ENCODE measurements around the gene SLC22A12.

Gene SLC22A12

DNA sequence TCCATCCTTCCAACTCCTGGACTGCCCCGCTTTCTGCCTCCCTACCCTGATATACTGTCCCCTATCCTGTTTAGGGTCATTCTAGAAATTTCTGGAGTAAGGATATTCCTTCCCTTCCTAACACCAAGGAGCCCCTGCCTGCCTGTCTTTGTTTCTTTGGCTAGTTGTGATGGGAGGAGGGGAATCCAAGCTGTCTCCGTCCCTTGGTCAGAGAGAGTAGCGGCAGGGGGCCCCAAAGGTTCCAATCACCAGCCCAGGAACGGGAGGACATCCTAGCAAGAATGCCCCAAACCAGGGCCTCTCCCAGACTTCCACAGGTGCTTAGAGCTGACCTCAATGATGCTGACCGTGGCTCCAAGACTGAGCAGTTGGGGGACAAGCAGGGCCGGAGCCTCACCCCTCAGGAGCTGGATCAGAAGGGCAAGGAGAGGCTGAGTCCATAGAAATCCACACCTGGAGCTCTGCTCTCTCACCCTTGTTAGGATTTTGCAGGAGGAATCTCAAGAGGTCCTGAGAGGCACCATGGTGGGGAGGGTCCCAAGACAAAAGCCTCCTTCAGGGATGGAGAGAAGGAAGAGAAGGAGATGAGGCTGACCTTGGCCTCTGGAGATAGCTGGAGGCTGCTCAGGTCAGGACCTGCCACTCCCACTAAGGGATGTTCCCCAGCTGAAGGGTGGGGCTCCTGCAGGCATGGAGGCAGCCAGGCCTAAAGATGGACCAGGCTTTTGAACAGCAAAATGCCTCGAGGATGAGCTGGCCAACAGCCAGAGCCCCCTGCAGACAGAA is 13.6 kb downstream of the SLC22A12 start:
- FAIRE-seq (no peak), DNase-seq (ENCODE audit: low spot score) (no peak)

DNA sequence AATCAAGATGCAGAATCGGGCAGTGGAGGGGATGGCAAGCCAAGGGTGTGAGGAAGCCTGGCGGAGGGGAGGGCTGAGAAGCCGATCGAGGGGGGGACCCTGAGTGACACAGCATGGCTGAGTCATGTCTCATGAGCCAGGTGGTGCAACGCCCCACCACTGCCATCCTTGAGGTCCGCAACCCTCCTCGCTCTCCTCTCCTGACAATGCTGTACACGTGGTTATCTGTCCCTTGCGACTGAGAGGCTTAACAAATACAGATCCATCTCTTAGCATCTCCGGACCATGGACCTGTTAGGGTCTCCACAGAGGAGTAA is 14.2 kb downstream of the SLC22A12 start:
- DNase-seq (ENCODE audit: low spot score) = no peak

DNA sequence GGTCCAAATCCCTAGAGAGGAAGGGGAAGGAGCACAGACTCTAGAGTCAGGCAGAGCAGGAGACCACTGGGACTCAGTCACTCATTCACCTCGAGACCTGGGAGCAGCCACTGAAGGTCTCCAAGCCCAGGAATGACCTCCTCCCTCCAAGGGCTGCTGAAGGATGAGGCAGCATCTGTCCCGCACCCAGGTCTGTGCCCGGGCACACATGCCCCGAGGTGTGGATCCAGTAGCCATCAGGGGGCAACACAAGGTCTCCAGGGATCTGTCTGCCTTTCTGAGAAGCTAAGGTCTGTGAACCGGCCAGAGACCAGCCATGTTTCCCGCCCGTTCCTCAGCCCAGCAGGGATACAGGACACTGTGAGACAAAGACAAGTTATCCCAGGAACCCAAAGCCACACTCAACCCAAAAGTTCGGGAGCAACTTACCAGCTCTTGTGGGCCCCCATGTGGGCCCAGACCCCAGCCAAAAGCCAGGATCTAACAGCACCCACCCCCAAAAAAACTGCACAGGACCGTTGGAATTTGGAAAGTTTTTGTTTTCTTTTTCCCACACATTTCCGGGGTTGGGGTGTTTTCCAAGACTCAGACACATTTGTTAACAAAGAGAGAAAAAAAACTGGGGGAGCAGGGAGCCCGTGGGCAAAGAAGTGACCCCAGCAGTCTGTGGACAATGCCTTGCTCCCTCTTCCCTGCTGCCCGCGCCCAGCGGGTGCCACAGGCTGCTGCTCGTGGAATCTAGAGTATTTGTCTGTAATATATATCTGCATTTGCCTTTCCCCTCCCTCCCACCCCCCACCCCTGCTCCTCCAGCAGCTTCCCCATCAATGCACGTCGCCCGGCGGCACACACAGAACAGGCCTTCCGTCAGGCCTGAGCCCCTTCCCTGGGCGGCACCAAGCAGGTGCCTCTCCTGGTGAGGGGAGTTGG is 14.9 kb downstream of the SLC22A12 start:
- FAIRE-seq = no peak
- no peak for DNase-seq (ENCODE audit: low spot score)

More for the DNA sequence above, 14.2 kb downstream of the SLC22A12 start:
- no peak for FAIRE-seq

DNA sequence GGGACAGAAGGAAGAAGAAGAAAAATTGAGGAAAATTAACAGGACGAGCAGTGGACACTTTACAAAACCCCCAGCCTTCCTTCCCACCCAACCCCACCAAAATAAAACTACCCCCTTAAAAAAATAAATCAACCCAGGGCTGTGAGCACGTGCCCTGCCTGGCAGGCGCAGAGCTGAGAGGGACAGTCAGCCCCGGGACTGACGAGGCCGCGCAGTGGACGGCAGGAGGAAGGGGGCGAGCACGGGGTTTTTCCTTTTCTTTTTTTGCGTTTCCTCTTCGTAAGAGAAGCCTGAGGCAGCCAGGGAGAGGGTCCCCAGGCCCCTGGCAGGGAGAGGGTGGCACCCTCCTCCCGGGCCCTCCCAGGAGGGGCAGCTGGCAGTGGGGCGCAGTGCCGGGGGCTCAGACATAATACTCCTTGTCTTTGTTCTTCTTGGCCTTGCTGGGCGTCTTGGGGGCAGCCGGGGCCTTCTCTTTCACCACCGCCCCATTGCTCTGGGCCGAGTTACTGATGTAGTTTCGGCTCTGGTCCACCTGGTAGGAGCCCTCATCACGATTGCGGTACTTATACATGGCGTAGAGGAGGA is 15.9 kb downstream of the SLC22A12 start:
- FAIRE-seq = no peak

DNA sequence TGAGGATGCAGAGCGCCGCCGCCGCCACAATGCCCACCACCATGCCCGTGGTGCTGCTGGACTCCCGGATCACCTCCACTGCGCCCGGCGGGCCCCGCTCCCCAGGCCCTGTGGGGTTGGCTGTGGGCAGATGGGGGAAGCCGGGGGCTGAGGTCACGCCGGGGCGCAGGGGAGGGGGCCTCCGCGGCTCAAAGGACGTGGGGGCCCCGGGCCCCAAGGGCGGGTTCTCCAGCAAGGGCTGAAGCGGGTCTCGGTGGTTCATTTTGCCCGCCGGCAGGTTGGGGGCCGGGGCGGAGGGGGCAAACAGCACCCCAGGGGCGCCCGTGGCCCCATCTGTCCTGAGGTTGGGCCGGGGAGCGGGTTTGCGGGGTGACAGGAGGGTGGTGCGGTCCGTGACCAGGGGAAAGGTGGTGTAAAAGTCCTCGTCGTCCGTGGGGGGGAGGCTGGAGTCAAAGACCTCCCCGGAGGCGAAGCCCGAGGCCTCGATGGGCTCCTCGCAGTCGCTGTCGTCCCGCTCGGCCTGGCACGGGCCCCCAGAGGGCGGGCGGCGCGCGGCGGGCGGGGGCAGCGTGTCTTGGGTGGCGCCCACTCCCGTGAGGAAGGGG is 16.5 kb downstream of the SLC22A12 start:
- no peak for FAIRE-seq

More for the DNA sequence above, 15.9 kb downstream of the SLC22A12 start:
- DNase-seq (ENCODE audit: low spot score) = no peak

DNA sequence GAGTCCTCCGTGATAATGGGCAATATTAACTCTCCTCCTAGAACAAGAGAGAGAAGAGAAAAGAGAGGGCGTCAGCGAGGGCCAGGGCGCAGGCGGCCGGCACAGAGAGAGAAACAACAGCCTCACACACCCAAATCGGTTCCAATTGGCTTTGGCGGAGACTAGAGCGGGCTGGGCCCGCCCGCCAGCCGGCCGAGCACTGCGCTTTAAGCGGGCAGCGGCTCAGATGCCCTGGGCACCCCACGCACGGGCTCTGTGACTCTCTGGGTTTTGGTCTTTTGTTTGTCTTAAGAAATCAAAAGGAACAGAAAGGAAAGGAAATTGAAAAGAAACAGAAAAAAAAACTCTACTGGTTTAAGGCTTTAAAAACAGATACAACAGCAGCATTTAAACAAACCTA is 17.0 kb downstream of the SLC22A12 start:
- no peak for DNase-seq (ENCODE audit: low spot score)
- FAIRE-seq = no peak

More for the DNA sequence above, 16.5 kb downstream of the SLC22A12 start:
- no peak for DNase-seq (ENCODE audit: low spot score)

DNA sequence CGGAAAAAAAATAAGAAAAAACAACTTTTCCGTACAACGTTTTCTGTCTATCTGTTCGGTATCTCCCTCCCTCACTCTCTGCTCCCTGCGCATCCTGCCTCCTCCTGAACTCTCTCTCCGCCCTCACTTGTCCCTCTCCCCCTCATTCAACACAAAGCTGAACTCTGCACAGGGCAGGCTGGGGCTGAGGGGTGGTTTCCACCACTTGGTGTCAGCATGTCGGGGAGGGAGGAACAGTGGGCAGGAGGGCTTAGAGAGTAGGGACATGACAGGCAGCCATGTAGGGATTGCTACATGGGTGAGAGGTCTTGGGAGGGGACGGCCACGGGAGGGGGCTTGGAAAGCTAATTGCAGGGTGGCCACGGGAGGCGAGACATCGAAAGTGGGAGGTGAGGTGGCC is 17.6 kb downstream of the SLC22A12 start:
- DNase-seq (ENCODE audit: low spot score) (no peak), FAIRE-seq (no peak)

DNA sequence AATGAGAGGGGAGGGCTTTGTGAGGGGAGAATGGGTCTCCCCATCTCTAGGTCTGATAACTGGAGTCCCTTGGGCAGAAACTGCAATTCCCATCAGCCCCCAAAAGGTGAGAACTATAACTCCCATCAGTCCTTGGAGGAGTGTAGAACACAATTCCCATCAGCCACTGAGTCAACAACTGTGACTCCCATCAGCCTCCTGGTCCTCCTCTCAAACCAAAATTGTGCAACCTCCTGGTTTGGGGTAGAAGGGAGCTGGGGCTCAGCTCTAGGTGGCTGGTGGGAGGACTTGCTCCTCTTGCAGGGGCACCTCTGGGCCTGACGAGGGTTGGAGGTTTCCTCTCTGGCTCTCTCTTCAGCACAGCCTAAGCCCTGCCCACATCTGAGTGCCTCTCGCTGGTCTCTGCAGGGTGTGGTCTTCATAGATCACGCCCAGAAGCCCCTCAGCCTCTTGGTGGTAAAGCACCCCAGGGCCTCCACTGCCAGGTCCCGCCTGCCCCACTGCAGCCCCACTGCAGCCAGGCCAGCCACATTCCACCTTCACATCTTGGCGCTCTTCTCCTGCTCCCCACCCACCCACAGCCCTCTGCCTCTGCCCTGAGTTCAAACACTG is 18.5 kb downstream of the SLC22A12 start:
- FAIRE-seq = no peak
- DNase-seq (ENCODE audit: low spot score) = no peak

DNA sequence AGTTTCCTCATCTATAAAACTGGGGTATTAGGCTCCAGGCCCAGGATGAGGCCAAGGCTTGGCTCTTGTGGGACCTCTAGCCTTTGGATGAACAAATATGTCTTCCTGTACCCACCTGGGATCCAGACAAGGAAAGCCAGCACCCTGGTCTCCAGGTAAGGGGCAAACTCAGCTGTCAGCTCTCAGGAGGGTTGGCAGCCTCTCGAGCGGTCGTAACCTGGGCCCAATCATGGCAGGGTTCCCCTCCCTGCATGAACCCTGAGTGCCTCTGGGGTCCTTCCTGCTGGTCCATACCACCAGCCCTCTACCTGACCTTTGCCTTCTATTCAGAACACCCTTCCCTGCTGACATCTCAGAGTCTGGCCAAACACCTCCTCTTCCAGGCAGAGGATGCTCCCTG is 19.6 kb downstream of the SLC22A12 start:
- DNase-seq (ENCODE audit: low spot score) = no peak
- no peak for FAIRE-seq

DNA sequence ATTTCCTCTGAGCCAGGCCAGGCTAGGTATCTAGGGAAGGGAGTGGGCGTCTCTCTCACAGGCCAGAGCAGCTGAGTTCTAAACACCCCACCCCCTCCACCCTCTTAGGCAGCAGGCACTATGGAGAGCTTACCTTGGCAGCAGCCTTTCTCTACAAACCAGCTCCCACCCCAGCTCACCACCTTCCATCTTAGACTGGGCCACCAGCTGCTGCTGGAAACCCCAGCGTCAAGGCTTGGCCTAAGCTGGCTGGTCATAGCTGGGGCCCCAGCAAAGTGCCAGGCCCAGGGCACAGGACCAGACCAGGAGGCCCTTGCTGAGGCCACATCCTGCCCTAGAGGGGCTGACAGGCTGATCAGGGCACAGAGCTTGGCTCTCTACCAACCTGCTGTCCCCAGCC is 20.2 kb downstream of the SLC22A12 start:
- no peak for FAIRE-seq

DNA sequence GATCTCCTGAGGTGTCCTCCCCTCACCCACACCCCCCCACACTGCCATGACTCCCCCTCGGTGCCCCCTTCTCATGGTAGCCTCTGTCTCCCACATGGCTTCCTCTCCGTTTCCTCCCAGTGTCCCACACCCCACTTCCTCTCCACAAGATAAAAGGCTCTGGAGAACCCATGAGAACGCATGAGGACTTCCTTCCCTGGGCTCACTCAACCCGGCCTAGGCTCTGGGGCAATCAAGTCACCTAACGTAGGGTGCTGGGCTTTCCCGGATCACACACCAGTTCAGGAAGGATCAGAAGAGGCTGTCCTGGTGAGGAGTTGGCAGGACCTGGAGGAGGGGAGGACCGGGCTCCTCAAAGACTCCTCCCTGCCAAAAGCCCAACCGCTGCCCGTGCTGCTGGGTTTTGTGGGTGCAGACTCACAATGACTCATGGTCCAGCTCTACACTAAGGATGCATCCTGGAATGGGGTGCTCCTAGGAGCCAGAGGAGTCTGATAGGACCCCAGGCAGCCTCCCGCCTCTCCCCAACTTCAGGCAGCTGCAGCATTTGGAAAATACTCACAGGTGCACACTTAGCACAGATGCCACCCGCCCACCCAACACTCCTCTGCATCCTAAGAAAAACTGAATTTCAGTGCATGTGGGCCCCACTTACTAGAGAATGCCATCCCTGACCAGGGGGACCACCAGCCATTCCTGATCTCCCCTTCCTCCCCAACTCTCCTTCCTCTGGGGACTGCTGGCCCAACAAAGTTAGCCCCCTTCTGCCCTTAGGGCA is 21.0 kb downstream of the SLC22A12 start:
- no peak for FAIRE-seq
- DNase-seq (ENCODE audit: low spot score) = no peak

More for the DNA sequence above, 20.2 kb downstream of the SLC22A12 start:
- no peak for DNase-seq (ENCODE audit: low spot score)

DNA sequence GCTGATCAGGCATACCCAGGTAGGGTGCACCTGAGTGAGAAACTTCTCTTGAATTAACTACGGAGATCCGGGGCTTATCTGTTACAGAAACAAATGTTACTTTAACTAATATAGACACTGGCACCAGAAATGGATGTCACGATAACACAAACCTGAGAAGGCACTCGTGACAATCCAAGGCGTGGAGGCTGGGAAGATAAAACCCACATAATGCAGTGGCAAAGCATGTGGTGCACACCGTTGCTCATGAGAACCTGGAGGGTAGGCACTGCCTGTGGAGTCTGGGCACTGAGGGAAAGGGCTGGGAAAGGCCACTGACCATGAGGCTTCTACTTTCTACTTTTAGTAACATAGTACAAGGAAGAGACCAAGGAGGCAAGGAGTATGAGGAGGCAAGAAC is 22.6 kb downstream of the SLC22A12 start:
- FAIRE-seq (no peak), DNase-seq (ENCODE audit: low spot score) (no peak)

DNA sequence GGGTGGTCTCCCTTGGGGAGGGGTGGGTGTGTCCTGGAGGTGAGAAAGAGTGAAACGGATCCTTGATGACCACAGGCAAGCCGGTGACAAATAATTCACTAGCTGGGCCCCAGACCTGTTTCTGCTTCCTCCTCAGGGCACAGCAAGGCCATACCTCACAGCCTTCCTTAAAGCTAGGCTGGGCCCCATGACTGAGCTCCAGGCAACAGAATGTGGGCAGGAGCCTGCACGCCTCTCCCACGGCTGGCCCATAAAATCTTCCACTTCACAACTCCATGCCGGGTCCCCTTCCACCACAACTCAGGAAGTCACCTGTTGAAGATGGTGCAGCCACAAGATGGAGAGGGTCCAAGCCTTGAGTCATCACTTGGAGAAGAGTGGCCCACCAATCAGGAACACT is 23.9 kb downstream of the SLC22A12 start:
- FAIRE-seq (no peak), DNase-seq (ENCODE audit: low spot score) (no peak)

DNA sequence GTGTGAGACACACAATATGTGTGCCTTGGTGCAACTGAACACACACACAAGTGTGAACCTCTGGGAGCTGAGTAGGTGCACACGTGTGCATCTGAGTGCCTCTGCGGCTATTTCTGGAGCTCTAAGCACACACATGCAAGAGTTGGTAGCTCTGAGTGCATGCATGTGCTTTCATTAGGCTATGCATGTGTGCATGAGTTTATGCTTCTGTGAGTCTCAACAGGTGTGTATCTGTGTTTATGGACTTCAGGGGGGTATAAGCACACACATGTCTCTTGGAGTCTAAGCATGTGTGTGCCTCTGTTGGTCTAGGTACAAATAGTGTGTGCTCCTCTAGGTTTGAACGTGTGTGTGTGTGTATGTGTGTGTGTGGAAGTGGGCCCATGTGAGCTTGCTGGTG is 25.8 kb downstream of the SLC22A12 start:
- no peak for DNase-seq (ENCODE audit: low spot score)
- FAIRE-seq = peak; percentile 74

DNA sequence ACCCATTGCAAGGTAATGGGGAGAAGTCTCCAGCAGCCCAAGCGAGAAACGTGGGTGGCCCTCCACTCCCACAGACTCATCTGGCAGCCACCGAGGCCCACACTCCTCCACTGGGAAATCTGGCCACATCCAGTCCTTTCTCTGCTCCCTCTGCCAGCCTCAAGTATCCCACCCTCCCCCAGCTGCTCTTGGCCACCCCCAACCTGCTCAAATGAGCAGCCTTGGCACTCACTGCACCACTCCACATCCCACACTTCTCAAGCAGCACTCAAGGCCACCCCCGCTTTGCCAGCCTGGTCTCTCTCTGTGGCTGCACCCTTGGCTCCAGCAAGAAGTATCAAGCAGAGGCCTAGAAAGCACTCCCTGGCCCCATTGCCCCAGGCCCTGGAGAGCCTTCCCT is 28.2 kb downstream of the SLC22A12 start:
- FAIRE-seq (no peak), DNase-seq (ENCODE audit: low spot score) (no peak)

DNA sequence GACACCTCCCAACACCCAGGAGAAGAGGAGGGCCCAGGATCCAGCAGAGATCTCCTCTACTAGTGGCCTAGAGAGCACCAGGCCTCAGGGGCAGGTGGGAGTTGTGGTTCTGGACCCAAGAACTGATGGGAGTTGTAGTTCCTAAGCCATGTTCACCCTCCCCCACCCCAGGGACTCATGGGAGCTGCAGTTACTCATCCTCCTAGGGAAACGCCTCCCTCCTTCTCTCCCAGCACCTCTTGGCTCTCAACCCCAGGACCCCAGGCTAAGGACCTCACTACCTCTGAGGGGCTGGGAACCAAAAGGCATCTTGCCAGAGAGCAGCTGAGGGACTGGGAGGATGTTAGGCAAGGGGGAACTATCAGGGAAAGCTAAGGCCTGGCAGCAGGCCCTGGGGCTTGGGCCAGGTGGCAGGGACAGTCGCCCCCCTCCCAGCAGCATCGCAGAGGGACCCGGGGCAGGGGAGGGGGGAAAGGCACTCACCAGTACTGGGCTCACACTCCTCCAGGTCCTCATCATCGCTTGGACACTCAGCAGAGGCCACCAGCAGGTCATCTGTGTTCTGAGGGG is 28.9 kb downstream of the SLC22A12 start:
- DNase-seq (ENCODE audit: low spot score) = peak; percentile 29
- FAIRE-seq = no peak

DNA sequence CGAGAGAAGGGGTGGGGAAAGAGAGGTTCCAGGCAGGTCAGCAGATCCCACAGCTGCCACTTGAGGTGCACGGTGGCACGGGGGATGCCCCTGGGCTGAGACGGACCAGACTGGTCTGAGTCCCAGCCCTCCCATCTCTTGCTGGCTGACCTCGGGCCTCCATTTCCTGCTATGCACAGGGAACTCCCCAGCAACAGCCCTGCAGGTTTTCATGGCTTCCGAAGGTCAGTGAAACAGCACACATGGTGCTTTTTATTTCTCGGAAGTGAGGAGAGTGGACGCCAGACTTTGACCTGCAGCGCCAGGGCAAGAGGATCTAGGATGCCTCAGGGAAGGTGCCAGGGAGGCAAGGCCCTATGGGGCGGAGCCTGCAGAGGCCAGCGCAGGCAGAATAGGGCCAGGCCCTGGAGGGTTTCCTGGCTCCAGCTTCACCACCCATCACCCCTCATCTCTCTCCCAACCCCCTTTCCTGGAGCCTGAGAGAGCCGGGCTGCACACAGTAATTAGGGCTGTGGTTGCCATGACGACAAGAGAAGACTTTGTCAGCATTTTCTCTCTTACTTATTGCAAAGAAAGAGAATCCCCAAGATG is 29.5 kb downstream of the SLC22A12 start:
- DNase-seq (ENCODE audit: low spot score) = no peak
- no peak for FAIRE-seq

DNA sequence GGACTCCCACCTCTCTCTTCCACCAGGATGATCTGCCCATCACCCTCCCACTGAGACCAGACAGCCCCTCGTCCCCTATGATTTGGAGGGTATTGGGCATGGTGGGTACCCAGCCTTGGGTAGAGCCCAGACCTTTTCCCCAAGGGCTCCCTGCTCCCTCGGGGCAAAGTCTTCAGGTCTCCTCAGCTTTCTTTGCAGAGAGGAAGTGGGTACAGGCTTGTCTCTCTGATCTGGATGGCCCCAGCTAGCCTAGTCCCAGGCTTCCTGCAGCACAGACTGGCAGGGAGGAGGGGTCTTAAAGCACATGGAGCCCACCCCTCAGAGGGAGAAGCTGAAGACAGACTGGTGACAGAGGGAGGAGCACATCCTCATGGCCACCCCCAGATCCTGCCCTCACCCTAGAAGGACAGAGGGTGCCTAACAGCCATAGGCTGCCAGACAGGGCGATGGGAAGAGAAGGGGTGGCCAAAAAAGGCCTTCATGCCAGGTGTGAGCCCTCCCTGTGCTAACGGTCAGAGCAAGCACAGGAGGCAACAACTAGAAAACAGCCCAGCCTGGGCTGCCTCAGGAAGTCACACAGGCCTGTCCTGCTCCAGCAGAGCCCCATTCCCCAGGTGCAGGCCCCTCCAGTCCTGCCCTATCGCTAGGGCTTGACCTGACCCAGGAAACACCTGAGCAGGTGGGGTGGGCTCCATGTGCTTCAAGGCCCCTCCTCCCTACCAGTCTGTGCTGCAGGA is 30.4 kb downstream of the SLC22A12 start:
- FAIRE-seq (no peak), DNase-seq (ENCODE audit: low spot score) (no peak)

DNA sequence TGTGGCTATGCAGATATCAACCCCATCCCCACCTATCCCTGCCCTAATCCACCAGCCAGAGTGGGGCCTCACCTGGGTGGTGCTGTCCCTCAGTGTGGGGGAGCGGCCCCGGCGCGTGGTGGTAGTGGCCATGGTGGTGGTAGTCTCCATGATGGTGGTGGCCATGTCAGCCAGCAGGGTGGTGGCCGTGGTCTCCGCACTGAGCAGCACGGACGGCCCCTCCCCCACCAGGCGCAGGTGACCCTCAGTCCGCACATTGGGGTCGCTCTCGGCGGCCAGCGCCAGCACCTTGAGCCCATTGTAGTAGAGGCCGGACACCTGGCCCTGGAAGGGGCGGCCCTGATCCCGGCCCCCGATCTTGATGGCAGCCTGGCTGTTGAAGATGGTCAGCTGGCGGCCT is 31.7 kb downstream of the SLC22A12 start:
- DNase-seq (ENCODE audit: low spot score) (no peak), FAIRE-seq (no peak)

All from urothelium cell line (cell line).